ENCODE results near the gene TMEM25.
"Not testable (repeated sequence)": the region's sequence is repeated elsewhere in the genome, so short reads cannot be mapped to it uniquely, and the experiment has no call there.

The TMEM25 gene

GRCh38 chr11:118532852-118533768 lies 2.1 kb downstream of the TMEM25 start:
- no peak for DNase-seq

GRCh38 chr11:118533769-118534729 lies 3.1 kb downstream of the TMEM25 start:
- no peak for DNase-seq

- no peak for DNase-seq
These were observed 4.3 kb downstream of the TMEM25 start for GRCh38 chr11:118535261-118535660.

- no peak for DNase-seq
These were observed 5.7 kb downstream of the TMEM25 start for GRCh38 chr11:118536726-118537125.

- no peak for DNase-seq
These were observed 6.5 kb downstream of the TMEM25 start for GRCh38 chr11:118537409-118537980.

- no peak for DNase-seq
These were observed 13.1 kb downstream of the TMEM25 start for GRCh38 chr11:118544010-118544646.

- no peak for DNase-seq
These were observed 13.6 kb downstream of the TMEM25 start for GRCh38 chr11:118544647-118545010.

- no peak for DNase-seq
These were observed 14.5 kb downstream of the TMEM25 start for GRCh38 chr11:118545533-118545932.

GRCh38 chr11:118547132-118547531 lies 16.1 kb downstream of the TMEM25 start:
- no peak for DNase-seq

GRCh38 chr11:118552341-118552740 lies 21.3 kb downstream of the TMEM25 start:
- no peak for DNase-seq

- no peak for DNase-seq
These were observed 29.8 kb downstream of the TMEM25 start for GRCh38 chr11:118560806-118561205.

GRCh38 chr11:118565051-118565450 lies 34.1 kb downstream of the TMEM25 start:
- DNase-seq, result no peak

GRCh38 chr11:118569670-118570069 lies 38.7 kb downstream of the TMEM25 start:
- no peak for DNase-seq

GRCh38 chr11:118570787-118571186 lies 39.8 kb downstream of the TMEM25 start:
- DNase-seq, result no peak

- DNase-seq, result not testable (repeated sequence)
These were observed 40.7 kb downstream of the TMEM25 start for GRCh38 chr11:118571701-118572060.

GRCh38 chr11:118572061-118572980 lies 41.3 kb downstream of the TMEM25 start, which contains the start of gene ARCN1:
TSS of gene ARCN1 (plus strand) at chr11:118572409. CDS start at chr11:118572548, 139 bp downstream.
- peak; percentile 75 for DNase-seq

- peak; percentile 2 for DNase-seq
These were observed 42.1 kb downstream of the TMEM25 start for GRCh38 chr11:118572981-118573550.

GRCh38 chr11:118574636-118575035 lies 43.6 kb downstream of the TMEM25 start:
- no peak for DNase-seq

GRCh38 chr11:118577995-118578394 lies 47.0 kb downstream of the TMEM25 start:
- not testable (repeated sequence) for DNase-seq

GRCh38 chr11:118581057-118581456 lies 50.1 kb downstream of the TMEM25 start:
- DNase-seq, result no peak

All from activated effector memory CD4-positive, alpha-beta T cell treated with Interleukin-2 at 50 U/mL for 16 hours (primary cell).